GM12878 (cell line): Measurements from ENCODE around the gene RAB40B. TPM values are rescaled to one million over a fixed set of nuclear protein-coding genes. Genes with fewer than 3 reads are reported as not detected.

Experiments used
- ATAC-seq: fragments of 200-7000 bp; cut with Tn5 transposase; 3 replicates; pipeline ENCODE4 v1.9.1; 2020; ENCODE audit warnings: mild to moderate bottlenecking, moderate library complexity
- BruUV-seq: library from RNA; stranded (reverse); fragments of 400-500 nt; replicated peaks from 2 replicates; lab custom pipeline; 2021; lab: Mats Ljungman, UMichigan
- CTCF ChIA-PET: fragments of 300-600 bp; sonication (Branson Sonifier 250); formaldehyde crosslinking; extraction: SDS; loops from one replicate; lab custom pipeline; 2021; ENCODE audit warnings: inconsistent platforms; lab: Yijun Ruan, JAX
- POLR2A ChIA-PET: fragments of 350-600 bp; formaldehyde crosslinking; extraction: SDS; loops from one replicate; lab custom pipeline; 2021; ENCODE audit warnings: inconsistent platforms; lab: Charles Lee
- RAD21 ChIA-PET: fragments of 300-600 bp; sonication (Branson Sonifier 250); formaldehyde crosslinking; loops from one replicate; lab custom pipeline; 2023; ENCODE audit warnings: antibody characterized with exemption; ENCODE audit not compliant: unreplicated experiment; lab: Charles Lee
- SMC1A ChIA-PET: fragments of 300-600 bp; sonication (Branson Sonifier 250); formaldehyde crosslinking; loops from one replicate; lab custom pipeline; 2023; ENCODE audit not compliant: unreplicated experiment, uncharacterized antibody; lab: Charles Lee
- DNase-seq: peaks from one replicate; pipeline ENCODE4 v3.0.0-alpha.2; 2011; ENCODE audit warnings: low read depth, low spot score
- FAIRE-seq: peaks from 3 replicates; lab custom pipeline; 2011; peaks lifted over from hg19 to GRCh38; lab: Jason Lieb, UNC
- H2AFZ ChIP-seq: 2 replicates; pipeline ENCODE4 v1.6.0; 2011; ENCODE audit warnings: low read depth, low read length, control low read depth; ENCODE audit not compliant: control insufficient read depth
- H3K27ac ChIP-seq: 2 replicates; pipeline ENCODE4 v1.5.1; 2011; ENCODE audit warnings: control low read depth; ENCODE audit not compliant: control insufficient read depth, insufficient read depth
- H3K27me3 ChIP-seq, 2 experiments: replicated peaks in 1 of 2; 2 replicates each; pipeline versions ENCODE4 v1.6.0 to v1.6.1; 2011; ENCODE audit warnings: low read length in 1 of 2; ENCODE audit not compliant: control insufficient read depth in 2 of 2, insufficient read depth in 2 of 2
- H3K36me3 ChIP-seq, 2 experiments: 2 replicates each; pipeline ENCODE4 v1.5.1; 2011; ENCODE audit warnings: low read length in 1 of 2; ENCODE audit not compliant: control insufficient read depth in 2 of 2, insufficient read depth in 2 of 2
- H3K4me1 ChIP-seq: 2 replicates; pipeline ENCODE4 v1.6.1; 2011; ENCODE audit warnings: mild to moderate bottlenecking, low read length, moderate library complexity, mixed read lengths; ENCODE audit not compliant: control insufficient read depth, insufficient read depth
- H3K4me2 ChIP-seq: 2 replicates; pipeline ENCODE4 v1.6.0; 2011; ENCODE audit warnings: control low read depth; ENCODE audit not compliant: control insufficient read depth, insufficient read depth
- H3K4me3 ChIP-seq: fragments of 200-600 bp; sonication (generic); 2 replicates; pipeline ENCODE4 v1.5.1; 2016
- H3K79me2 ChIP-seq: 2 replicates; pipeline ENCODE4 v1.6.0; 2011; ENCODE audit warnings: low read length; ENCODE audit not compliant: control insufficient read depth, insufficient read depth
- H3K9ac ChIP-seq: 2 replicates; pipeline ENCODE4 v1.8.0; 2011; ENCODE audit warnings: low read length, control low read depth, mixed read lengths; ENCODE audit not compliant: control insufficient read depth, insufficient read depth
- H3K9me3 ChIP-seq: replicated peaks from 3 replicates; pipeline ENCODE4 v1.5.1; 2011; ENCODE audit warnings: mild to moderate bottlenecking, low read length; ENCODE audit not compliant: control insufficient read depth, insufficient read depth
- H4K20me1 ChIP-seq: 2 replicates; pipeline ENCODE4 v1.6.0; 2011; ENCODE audit not compliant: control insufficient read depth, insufficient read depth
- BACH1 ChIP-seq: fragments of 450-650 bp; IDR thresholded peaks from 2 replicates; pipeline ENCODE4 v1.6.1; 2017; ENCODE audit warnings: mild to moderate bottlenecking, borderline replicate concordance
- CHD2 ChIP-seq: IDR thresholded peaks from 2 replicates; pipeline ENCODE4 v1.6.1; 2011; ENCODE audit warnings: low read depth, low read length, improper control_type of control experiment, borderline replicate concordance
- CREM ChIP-seq: IDR thresholded peaks from 2 replicates; pipeline ENCODE4 v1.6.1; 2014; ENCODE audit warnings: antibody characterized with exemption, low read depth
- EED ChIP-seq: sonication (generic); IDR thresholded peaks from 2 replicates; pipeline ENCODE4 v1.6.1; 2016; ENCODE audit warnings: antibody characterized with exemption, low read depth
- EGR1 ChIP-seq, 2 experiments: IDR thresholded peaks; 1 replicate in 1 of 2; 2 replicates in 1 of 2; pipeline ENCODE4 v1.6.1; 2011 to 2012; ENCODE audit warnings: low read depth in 2 of 2, low read length in 2 of 2, borderline replicate concordance in 1 of 2, mild to moderate bottlenecking in 1 of 2, moderate library complexity in 1 of 2
- EZH2 ChIP-seq: IDR thresholded peaks from 2 replicates; pipeline ENCODE4 v1.6.1; 2012; ENCODE audit warnings: low read depth, mild to moderate bottlenecking, control low read depth, inconsistent platforms, low read length, borderline replicate concordance; ENCODE audit not compliant: control insufficient read depth
- FOS ChIP-seq: IDR thresholded peaks from 3 replicates; pipeline ENCODE4 v1.6.1; 2011; ENCODE audit warnings: borderline replicate concordance; ENCODE audit not compliant: insufficient read length; ENCODE audit errors: extremely low read depth
- FOXM1 ChIP-seq: IDR thresholded peaks from 2 replicates; pipeline ENCODE4 v1.6.1; 2012; ENCODE audit warnings: low read depth, mild to moderate bottlenecking, inconsistent platforms, low read length, moderate library complexity
- POLR2A ChIP-seq: IDR thresholded peaks from 2 replicates; pipeline ENCODE4 v1.6.1; 2011; ENCODE audit warnings: low read depth, mild to moderate bottlenecking, low read length
- SMAD5 ChIP-seq: IDR thresholded peaks from 2 replicates; pipeline ENCODE4 v1.6.1; 2016; ENCODE audit warnings: antibody characterized with exemption, low read depth
- WGBS: methylation state at CpG from one replicate; pipeline ENCODE4 v1.1.6; 2016; ENCODE audit warnings: low lambda C conversion rate; ENCODE audit not compliant: insufficient replicate concordance, insufficient coverage; ENCODE audit errors: missing lambda C conversion rate; 5-methylcytosine and 5-hydroxymethylcytosine counted together
- in situ Hi-C: fragments of 300-500 bp; cut with MboI; formaldehyde crosslinking; loops from 9 replicates; pipeline ENCODE4 v1.14.3; 2018; ENCODE audit warnings: mixed read lengths
- intact Hi-C: fragments of 100-400 bp; cut with micrococcal nuclease; formaldehyde crosslinking; loops from one replicate; pipeline ENCODE4 v1.14.2; 2022; ENCODE audit not compliant: unreplicated experiment
- polyA plus RNA-seq, 11 experiments: library from polyadenylated mRNA; depleted of rRNA in 4 of 11; unstranded in 6 of 11; stranded (reverse) in 5 of 11; fragments of >200 nt; fragmentation: Nextera tagmentation in 4 of 11; fragmentation: Illumina TruSeq in 1 of 11; extraction: Ambion mirVana in 4 of 11; extraction: Trizol in 1 of 11; gene quantifications; 1 replicate in 1 of 11; 2 replicates in 10 of 11; pipeline versions ENCODE4 v1.2.1 to v1.2.3, GENCODE V29; 2011 to 2016; ENCODE audit warnings: inconsistent platforms in 2 of 11, missing spikeins in 2 of 11, low read depth in 1 of 11
- total RNA-seq, 4 experiments: library from RNA; depleted of rRNA in 3 of 4; stranded (reverse); fragments of >200 nt in 3 of 4; fragmentation: Illumina TruSeq in 1 of 4; extraction: Trizol in 1 of 4; gene quantifications; 2 replicates each; pipeline versions ENCODE4 v1.2.1 to v1.2.3, GENCODE V29; 2013 to 2021
- TF ChIP-seq, protein P1 (sequence below): IDR thresholded peaks from 2 replicates; pipeline ENCODE4 v1.6.1; 2012; ENCODE audit warnings: low read length, inconsistent platforms
- TF ChIP-seq, protein P2 (sequence below): fragments of 450-650 bp; IDR thresholded peaks from 2 replicates; pipeline ENCODE4 v1.6.1; 2016; ENCODE audit warnings: mild to moderate bottlenecking, moderate library complexity, borderline replicate concordance
- TF ChIP-seq, protein P3 (sequence below): fragments of 450-650 bp; conservative IDR thresholded peaks from 2 replicates; pipeline ENCODE4 v1.6.1; 2017; ENCODE audit warnings: mild to moderate bottlenecking, moderate library complexity

RAB40B gene
- total and polyA plus RNA-seq, 10 of the 15 experiments (the other 5 are each of a cell fraction or from before 2014, with no cell fraction given), result 0.06 to 2.8 (median 1.4) TPM

DNA sequence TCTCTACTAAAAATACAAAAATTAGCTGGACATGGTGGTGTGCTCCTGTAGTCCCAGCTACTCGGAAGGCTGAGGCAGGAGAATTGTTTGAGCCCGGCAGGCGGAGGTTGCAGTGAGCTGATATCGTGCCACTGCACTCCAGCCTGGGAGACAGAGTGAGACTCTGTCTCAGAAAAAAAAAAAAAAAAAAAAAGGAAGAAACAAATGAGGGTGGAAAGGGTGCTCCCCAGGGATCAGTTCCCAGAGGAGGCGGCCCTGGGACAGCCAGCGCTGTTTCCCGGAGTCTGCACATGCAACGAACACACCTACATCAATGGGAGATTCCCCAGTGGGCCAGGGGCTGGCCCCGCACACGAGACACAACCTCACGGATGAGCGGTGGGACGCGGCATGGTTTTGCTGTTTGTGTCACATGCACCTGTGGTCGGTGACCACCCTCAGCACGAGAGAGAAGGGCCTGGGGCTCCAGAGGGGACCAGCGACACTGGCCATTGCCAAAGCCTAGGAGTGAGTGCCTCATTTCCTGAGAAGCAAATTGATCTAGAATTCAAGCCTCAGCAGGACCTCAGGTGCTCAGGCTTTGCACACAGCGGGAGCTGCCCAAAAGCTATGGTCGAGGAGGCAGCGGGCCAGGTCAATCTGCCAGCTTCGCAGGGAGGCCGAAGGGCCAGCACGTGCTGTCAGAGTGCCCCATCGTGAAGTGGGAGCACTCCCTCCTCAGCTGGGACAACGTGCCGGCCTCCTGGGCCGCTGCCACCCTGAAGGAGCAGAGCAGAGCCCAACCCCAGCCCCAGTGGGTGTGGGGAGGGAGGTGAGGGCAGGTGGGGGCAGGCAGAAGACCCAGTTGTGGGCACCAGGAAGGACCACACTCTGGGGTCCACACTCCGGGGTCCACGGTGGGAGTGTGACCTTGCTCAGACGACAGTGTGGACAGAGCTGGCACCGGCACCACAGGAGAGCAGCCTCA lies 36.5 kb downstream of the RAB40B start:
- H3K9me3 ChIP-seq, result no peaks in the 10 kb centered on the region
- TF ChIP-seq POLR2A, result no peak
- TF ChIP-seq CREM, result no peak
- TF ChIP-seq, protein P1, sequence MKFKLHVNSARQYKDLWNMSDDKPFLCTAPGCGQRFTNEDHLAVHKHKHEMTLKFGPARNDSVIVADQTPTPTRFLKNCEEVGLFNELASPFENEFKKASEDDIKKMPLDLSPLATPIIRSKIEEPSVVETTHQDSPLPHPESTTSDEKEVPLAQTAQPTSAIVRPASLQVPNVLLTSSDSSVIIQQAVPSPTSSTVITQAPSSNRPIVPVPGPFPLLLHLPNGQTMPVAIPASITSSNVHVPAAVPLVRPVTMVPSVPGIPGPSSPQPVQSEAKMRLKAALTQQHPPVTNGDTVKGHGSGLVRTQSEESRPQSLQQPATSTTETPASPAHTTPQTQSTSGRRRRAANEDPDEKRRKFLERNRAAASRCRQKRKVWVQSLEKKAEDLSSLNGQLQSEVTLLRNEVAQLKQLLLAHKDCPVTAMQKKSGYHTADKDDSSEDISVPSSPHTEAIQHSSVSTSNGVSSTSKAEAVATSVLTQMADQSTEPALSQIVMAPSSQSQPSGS, result no peak
- TF ChIP-seq, protein P2, sequence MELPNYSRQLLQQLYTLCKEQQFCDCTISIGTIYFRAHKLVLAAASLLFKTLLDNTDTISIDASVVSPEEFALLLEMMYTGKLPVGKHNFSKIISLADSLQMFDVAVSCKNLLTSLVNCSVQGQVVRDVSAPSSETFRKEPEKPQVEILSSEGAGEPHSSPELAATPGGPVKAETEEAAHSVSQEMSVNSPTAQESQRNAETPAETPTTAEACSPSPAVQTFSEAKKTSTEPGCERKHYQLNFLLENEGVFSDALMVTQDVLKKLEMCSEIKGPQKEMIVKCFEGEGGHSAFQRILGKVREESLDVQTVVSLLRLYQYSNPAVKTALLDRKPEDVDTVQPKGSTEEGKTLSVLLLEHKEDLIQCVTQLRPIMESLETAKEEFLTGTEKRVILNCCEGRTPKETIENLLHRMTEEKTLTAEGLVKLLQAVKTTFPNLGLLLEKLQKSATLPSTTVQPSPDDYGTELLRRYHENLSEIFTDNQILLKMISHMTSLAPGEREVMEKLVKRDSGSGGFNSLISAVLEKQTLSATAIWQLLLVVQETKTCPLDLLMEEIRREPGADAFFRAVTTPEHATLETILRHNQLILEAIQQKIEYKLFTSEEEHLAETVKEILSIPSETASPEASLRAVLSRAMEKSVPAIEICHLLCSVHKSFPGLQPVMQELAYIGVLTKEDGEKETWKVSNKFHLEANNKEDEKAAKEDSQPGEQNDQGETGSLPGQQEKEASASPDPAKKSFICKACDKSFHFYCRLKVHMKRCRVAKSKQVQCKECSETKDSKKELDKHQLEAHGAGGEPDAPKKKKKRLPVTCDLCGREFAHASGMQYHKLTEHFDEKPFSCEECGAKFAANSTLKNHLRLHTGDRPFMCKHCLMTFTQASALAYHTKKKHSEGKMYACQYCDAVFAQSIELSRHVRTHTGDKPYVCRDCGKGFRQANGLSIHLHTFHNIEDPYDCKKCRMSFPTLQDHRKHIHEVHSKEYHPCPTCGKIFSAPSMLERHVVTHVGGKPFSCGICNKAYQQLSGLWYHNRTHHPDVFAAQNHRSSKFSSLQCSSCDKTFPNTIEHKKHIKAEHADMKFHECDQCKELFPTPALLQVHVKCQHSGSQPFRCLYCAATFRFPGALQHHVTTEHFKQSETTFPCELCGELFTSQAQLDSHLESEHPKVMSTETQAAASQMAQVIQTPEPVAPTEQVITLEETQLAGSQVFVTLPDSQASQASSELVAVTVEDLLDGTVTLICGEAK, result no peak
- TF ChIP-seq FOS, result no peak
- TF ChIP-seq BACH1, result no peak
- no peak for TF ChIP-seq SMAD5
- no peak for TF ChIP-seq EED
- TF ChIP-seq FOXM1, result no peak
- TF ChIP-seq EZH2, result no peak
- TF ChIP-seq, protein P3, sequence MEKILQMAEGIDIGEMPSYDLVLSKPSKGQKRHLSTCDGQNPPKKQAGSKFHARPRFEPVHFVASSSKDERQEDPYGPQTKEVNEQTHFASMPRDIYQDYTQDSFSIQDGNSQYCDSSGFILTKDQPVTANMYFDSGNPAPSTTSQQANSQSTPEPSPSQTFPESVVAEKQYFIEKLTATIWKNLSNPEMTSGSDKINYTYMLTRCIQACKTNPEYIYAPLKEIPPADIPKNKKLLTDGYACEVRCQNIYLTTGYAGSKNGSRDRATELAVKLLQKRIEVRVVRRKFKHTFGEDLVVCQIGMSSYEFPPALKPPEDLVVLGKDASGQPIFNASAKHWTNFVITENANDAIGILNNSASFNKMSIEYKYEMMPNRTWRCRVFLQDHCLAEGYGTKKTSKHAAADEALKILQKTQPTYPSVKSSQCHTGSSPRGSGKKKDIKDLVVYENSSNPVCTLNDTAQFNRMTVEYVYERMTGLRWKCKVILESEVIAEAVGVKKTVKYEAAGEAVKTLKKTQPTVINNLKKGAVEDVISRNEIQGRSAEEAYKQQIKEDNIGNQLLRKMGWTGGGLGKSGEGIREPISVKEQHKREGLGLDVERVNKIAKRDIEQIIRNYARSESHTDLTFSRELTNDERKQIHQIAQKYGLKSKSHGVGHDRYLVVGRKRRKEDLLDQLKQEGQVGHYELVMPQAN, result no peak
- no peak for TF ChIP-seq EGR1 (IDR thresholded peaks at IDR 0.05; ENCODE audit: borderline replicate concordance in 1 of 2, low read depth in 2 of 2, low read length in 2 of 2)
- no peak for TF ChIP-seq CHD2
- ATAC-seq, result no peak
- no peaks in the 10 kb centered on the region for H3K27me3 ChIP-seq
- POLR2A ChIA-PET, result no interaction called here
- H3K79me2 ChIP-seq, result no peaks in the 10 kb centered on the region
- in situ Hi-C loops (no loop called here), intact Hi-C loops (no loop called here)
- SMC1A ChIA-PET, result no interaction called here
- no TSS peak for BruUV-seq
- no peak overlapping the region for H3K27ac ChIP-seq
- H3K4me3 ChIP-seq, result no peak overlapping the region
- WGBS, result 59% methylated on average over 29 of the region's 31 CpGs
- DNase-seq, result no peak
- no peaks in the 10 kb centered on the region for H4K20me1 ChIP-seq
- H3K9ac ChIP-seq, result no peak overlapping the region
- no peak for FAIRE-seq
- H3K4me2 ChIP-seq, result no peak overlapping the region
- RAD21 ChIA-PET, result no interaction called here
- no peak overlapping the region for H2AFZ ChIP-seq
- CTCF ChIA-PET, result no interaction called here
- no peaks in the 10 kb centered on the region for H3K4me1 ChIP-seq
- no peaks in the 10 kb centered on the region for H3K36me3 ChIP-seq
